ENCODE measurements around the gene TADA2B. TPM values are rescaled to one million over a fixed set of nuclear protein-coding genes. Genes with fewer than 3 reads are reported as not detected.

The TADA2B gene
- total RNA-seq, 1 donor from 2014 or later, result 8.0 TPM

DNA sequence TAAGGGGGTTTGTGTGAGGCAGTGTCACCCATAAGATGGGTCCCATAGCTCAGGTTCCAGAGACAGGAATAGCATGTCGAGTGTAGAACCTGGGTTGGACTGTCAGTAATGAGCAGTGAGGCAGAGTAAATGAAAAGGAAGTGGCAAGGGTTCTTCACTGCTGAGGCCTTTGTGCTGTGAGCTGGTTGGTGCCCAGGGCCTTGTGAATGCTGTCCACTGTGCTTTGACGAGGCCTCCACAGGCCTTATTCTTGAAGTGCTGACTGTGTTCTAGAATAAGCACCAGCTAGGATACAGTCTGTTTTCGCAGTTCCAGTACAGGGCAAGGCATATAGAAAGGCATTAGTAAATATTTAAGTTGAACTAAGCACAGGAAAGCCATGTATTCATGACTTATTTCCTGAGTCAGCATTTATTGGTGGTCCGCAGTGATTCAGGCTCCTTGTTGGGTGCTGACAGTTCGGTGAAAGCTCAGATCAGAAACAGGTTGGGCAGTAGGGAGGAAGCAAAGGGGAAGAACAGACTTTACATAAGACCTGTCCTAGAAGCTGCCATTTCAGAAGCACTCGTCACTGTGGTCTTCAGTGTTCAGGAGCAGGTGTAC lies 25.6 kb upstream of the TADA2B start:
- DNase-seq (ENCODE audit: low read depth in 2 of 2), result no peak

DNA sequence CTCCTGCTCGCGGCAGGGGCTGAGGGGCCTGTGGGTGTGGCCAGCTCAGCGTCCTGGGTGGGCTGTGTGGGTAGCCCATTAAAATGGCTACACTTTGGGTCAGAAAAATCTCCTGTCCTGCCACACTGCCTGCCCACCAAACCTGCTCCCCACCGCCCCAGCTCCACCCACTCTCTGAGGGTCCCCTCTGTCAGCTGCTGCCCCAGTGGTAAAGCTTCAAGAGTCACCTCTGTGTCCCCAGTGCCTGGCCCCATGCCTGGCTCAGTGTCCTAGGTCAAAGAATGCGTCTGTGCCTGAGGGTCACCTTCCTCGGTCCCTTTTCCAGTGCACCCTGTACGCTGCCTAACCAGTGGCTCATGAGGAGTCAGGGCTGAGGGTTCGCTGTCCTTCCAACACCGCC lies 24.9 kb upstream of the TADA2B start:
- DNase-seq (ENCODE audit: low read depth in 2 of 2), result no peak

DNA sequence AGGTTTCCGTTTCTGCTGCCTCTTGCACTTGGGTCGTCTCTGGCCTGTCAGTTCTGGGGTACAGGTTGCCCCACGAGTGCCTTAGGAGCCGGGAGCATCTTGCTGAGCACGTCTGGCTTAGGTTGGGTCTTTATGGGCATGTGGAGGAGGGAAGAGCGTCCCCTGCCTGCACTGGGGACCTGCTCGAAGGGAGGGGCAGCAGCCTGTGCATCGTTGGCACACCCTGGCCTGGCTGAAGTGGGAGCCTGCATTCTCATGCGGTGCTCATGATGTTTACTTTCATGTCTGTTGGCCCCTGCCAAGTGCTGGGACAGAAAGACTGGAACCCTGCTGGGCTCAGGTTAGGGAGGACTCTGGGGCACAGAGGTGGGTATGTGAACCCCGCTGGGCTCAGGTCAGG lies 23.8 kb upstream of the TADA2B start:
- no peak for DNase-seq (ENCODE audit: low read depth in 2 of 2)

DNA sequence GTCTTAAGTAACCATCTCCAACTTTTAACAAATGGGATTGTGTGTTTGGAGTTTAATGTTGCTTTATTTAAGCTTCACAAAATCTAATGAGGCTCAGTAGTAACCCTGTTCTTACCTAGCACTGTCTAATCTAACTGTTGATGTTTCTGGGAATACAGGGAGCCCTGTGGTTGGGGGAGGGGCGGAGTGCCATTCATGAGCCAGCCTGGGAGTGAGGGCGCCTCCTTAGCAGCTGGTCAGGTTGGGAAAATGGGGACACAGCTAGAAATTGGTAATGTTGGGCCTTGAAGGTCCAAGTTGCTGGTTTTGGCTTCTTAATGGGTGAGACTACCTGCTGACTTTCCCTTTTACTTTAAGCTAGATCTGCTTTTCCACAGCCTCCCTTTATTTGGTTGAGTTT lies 22.9 kb upstream of the TADA2B start:
- no peak for DNase-seq (ENCODE audit: low read depth in 2 of 2)

DNA sequence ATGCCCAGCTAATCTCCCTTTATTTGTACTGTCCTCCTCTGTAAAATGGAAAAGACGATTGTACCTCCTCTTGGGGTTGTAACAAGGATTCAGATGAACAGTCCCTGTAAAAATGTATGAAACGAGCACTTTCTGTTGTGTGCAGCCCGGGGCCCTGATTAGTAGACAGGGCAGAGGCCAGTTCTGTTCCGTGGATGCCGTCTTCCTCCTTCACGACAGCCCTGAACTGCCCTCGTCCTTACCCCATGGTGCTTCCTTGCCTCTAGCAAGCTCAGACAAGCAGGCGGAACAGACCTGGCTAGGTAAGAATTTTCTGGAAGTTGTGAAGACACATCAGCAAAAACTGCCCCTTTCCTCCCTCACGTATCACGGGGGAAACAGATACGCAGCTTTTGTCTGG lies 22.3 kb upstream of the TADA2B start:
- DNase-seq (ENCODE audit: low read depth in 2 of 2), result no peak

DNA sequence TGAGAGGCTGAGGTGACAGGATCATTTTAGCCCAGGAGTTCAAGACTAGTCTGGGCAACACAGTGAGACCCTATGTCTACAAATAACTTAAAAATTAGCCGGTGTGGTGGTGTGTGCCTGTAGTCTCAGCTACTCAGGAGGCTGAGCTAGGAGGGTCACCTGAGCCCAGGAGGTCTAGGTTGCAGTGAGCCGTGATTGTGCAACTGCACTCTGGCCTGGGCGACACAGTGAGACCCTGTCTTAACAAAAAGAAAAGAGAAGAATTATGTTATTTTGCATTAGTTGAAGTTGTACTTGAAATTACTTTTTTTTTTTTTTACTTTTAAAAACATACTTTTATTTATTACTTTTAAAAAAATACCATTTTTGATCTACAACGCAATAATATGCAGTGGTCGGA lies 21.8 kb upstream of the TADA2B start:
- no peak for DNase-seq (ENCODE audit: low read depth in 2 of 2)

DNA sequence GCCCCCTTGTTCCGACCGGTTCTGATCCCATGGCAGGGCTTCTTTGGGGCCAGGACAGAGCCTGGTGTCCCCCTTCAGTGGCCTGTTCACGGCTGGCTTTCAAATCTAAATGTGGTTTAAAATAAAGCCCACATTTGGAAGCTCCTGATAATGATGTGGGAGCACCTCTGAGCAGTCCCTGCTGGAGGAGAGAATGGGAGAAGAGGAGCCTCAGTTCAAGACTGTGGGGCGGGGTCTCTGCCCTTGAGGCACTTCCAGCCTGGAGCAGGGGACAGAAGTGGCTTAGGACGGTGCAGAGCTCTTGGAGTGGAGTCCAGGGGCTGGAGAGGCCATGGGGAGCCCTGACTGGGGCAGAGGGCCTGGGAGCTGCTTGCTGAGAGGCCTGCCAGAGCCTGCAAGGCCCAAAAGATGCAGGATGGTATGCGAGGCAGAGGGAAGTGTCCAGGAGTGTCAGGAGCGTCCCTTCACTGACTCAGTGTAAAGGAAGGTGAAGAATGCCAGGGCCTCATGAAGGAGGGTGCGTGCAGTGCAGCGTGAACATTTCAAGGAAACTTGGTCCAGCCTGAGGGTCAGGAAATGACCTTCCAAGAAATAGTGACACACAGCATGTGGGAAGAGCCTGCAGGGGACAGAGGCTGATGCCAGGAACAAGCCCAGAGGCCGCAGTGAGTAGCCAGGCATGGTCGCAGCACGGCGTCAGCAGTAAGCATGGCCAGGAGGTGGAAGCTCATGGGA lies 21.1 kb upstream of the TADA2B start:
- no peak for DNase-seq (ENCODE audit: low read depth in 2 of 2)

DNA sequence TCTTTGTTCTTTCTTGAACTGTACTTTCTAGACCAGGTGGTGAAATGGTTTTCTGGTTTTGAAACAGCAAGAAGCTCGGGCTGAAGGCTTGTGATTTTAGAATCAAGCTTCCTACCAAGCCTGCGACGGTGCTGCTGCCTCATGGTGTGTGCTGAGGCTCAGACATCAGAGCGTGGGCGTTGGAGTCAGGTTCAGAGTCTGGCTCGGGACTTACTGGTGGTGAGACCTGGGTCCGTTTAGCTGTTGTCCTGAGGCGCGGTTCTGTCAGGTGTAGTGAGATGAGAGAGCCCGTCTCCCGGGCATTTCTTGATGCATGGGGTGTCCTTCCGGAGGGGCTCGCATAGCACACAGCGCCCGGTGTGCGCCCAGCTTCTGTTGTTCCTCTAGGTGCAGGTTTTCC lies 19.7 kb upstream of the TADA2B start:
- DNase-seq (ENCODE audit: low read depth in 2 of 2), result no peak

DNA sequence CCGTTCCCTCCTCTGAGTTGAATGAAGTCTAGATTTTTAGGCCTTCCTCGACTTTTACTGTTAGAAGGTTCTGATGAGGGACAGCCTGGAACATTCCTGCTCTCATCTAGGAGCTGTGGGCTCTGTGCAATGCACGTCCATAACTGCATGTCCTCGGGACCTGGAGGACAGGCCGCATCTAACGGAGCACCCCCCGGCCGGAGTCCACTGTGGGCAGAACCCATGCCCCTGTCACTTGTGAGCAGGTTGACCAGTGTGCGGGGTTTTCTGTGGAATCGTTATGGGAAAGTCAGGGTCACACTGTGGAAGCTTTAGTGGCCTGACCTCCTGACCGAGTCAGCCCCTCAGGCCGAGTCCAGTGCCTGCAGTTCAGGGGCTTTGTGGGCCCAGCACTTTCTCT lies 19.3 kb upstream of the TADA2B start:
- no peak for DNase-seq (ENCODE audit: low read depth in 2 of 2)

DNA sequence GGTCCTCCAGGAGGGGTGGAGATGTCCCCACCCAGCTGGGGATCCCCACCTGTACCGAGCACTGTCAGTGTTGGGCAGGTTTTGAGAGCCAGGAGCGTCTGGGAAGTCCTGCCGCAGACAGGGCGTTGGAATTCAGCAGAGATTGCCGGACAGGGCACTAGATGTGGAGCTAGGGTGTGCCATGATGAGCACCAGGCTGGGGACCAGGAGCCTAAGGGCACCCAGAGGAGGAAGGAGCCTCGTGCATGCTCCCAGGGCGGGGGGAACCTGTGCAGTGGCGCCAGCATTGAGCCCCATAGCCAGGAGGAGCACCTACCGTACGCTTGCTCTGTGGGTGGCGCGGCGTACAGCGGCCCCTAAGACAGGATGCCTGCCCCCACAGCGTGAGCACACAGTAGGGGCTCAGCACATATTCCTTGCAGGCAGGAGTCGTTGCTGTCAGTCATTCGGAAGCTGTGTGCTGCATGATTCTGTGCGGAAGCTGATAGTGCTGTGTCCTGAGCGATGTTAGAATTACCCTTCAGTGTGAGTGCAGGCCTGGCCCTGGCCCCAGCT lies 18.8 kb upstream of the TADA2B start:
- DNase-seq (ENCODE audit: low read depth in 2 of 2), result no peak

DNA sequence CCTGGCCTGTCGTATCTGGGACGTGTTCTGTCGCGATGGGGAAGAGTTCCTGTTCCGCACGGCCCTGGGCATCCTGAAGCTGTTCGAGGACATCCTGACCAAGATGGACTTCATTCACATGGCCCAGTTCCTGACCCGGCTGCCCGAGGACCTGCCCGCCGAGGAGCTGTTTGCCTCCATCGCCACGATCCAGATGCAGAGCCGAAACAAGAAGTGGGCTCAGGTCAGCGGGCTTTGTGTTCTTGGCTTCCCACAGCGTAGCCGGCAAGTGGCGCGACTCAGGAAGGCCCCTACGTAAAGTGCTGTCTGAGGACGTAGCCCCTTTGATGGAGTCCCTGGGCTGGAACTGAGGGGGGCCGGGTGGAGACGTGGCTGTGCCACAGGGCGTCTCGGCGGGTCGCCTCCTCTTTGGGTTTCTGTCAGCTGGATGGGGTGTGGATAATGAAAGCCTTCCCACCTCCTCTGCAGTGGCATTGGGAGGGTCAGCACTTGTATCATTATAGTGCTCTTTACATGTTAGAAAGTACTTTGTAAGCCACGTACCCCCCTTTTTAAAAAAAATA lies 18.1 kb upstream of the TADA2B start:
- DNase-seq (ENCODE audit: low read depth in 2 of 2), result no peak

DNA sequence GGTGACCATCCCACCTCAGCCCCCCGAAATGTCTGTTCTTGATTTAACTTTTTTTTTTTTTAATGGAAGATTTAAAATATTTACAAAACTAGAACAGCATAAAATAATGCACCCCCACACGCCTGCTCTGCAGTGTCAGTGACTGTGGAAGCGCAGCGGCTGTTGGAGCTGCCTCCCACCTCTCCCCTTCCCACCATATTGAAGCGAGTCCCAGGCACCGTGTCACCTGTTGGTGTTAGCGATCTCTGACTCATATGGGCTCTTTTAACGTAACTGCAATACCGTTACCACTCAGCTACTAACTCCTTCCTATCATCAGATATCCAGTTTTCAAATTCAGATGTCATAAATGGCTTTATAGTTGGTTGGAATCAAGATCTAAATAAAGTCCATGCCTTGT lies 17.1 kb upstream of the TADA2B start:
- no peak for DNase-seq (ENCODE audit: low read depth in 2 of 2)

DNA sequence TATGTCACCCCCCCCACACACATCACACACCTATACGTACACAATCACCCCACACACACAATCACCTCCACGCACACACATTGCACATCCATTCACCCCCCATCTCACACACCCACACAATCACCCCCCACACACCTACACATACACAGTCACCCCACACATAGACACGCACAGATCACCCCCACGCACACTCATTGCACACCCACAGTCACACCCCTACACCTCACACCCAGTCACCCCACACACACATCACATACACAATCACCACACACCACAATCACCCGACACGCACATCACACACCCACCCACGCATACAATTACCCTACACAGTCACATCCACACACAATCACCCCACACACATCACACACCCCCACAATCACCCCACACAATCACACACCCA lies 15.9 kb upstream of the TADA2B start:
- DNase-seq (ENCODE audit: low read depth in 2 of 2), result no peak

DNA sequence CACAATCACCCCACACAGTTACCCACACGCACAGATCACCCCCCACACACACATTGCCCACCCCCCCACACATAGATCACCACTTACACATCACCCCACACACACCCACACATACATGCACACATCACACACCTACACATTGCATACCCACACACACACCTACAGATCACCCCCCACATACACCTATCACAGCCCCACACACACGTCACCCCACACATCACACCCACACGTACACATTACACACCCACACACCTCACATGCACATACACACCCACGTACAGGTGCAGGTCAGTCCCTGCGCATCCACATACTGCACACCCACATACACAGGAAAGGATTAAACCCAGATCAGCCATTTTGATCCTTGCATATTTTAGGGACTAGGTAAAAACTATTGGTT lies 15.3 kb upstream of the TADA2B start:
- no peak for DNase-seq (ENCODE audit: low read depth in 2 of 2)

DNA sequence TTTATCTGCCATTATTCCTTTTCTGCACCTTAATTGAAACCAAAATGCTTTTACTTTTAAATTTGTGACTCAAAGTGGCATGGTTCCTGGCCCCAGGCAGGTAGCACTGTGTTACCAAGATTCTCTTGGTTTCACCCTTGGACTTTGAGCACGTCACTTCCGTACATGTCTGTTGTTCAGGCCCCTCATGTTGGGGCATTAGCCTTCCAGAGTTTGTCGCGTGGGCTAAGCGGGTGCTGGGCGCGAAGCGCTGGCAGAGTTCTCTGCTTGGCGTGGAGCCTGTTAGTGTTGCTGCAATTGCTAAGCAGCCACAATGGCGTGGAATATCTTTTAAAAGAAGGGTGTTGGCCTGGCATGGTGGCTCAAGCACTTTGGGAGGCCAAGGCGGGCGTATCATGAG lies 14.0 kb upstream of the TADA2B start:
- DNase-seq (ENCODE audit: low read depth in 2 of 2), result no peak

DNA sequence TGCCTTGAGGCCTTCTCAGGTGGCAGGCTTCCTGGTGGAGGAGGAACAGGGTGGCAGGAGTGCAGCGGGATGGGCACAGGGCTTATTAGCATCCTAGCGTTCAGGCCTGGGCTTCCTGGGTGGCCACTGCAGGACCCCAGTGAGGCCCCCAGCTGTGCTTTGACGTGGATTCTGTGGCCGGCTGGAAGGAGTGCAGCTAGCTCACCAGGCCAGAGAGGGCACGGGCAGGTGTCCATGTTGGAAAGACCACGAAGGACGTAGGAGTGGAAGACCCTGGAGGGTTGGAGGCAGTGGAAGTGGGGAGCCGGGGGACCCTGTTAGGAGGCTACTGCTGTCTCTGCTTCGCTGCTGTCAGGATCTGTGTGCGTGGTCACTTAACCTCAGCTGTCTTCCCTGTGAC lies 13.3 kb upstream of the TADA2B start:
- no peak for DNase-seq (ENCODE audit: low read depth in 2 of 2)

DNA sequence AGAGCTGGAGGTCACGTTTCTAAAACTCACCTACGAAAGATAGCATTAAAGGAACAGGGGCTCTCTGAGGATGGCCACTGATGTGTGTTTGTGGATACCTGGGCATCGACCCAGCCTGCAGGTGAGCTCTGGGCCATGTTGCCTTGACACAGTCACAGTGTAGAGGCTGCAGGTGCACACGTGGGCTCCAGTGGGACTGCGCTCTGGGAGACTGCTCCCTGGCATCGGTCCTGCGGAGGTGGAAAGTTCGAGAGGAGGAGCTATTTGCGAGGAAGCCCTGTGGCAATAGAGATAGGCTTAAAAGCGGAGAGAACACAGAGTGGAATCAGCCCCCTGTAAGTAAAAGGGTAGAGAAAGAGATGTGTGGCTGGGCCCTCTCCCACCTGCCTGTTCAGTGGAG lies 12.3 kb upstream of the TADA2B start:
- DNase-seq (ENCODE audit: low read depth in 2 of 2), result no peak

DNA sequence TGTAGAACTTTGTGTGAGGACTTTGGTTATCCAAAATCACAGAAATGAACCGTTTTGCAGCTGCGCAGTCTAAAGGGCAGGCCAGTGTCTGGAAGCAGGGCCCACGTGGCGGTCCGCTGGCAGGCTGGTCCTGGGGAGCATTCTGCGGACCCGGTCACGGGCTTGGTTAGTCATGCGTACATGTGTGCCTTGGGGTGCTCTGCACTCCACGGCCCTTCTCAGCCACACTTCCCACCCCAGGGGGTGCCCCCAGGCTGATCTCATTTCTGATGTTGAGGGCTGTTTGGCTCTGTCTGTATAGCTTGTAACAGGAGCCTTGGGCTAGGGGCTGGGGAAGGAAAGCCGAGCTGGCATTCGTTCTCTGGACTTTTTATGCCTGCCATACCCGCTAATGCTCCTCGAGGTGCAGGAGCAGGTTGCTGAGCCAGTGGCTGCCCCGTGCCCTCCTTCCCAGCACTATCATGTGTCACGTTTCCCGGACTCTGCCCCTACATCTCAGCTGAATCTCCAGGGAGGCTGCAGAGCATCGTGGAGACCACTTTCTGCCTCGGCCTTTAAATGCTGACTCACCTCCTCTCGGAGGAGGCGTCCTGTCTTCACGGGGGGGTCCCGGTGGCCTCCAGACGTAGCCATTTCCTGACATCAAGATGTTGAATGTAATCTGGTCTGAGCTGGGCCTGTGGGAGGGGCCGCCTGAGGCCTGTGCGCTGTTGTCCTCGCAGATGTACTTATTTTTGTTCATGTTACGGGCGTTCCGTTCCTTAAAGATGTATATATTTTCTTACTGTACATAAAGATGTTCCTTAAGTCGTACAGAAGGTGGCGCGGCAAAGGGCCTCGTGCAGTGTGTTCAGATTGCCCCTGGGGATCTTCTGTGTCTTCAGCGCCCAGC lies 11.4 kb upstream of the TADA2B start:
- no peak for DNase-seq (ENCODE audit: low read depth in 2 of 2)

DNA sequence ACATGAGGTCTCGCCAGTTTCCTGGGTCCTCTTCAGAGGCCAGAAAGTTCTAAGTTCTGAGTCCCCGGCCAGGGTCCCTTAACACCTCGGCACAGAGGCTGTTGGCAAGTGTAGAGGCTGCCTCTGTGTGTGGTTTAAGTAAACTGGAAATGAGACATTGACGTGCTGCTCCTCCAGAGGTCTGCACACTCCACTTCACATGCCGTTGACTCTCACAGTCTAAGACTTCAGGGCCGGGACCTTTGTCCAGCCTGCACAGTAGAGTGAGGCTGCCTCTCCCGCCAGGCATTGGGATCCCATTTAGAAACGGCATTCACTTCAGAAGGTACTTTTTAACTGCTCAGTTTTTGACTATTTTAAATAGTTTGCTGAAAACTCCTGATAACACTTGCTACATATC lies 10.6 kb upstream of the TADA2B start:
- DNase-seq (ENCODE audit: low read depth in 2 of 2), result no peak

DNA sequence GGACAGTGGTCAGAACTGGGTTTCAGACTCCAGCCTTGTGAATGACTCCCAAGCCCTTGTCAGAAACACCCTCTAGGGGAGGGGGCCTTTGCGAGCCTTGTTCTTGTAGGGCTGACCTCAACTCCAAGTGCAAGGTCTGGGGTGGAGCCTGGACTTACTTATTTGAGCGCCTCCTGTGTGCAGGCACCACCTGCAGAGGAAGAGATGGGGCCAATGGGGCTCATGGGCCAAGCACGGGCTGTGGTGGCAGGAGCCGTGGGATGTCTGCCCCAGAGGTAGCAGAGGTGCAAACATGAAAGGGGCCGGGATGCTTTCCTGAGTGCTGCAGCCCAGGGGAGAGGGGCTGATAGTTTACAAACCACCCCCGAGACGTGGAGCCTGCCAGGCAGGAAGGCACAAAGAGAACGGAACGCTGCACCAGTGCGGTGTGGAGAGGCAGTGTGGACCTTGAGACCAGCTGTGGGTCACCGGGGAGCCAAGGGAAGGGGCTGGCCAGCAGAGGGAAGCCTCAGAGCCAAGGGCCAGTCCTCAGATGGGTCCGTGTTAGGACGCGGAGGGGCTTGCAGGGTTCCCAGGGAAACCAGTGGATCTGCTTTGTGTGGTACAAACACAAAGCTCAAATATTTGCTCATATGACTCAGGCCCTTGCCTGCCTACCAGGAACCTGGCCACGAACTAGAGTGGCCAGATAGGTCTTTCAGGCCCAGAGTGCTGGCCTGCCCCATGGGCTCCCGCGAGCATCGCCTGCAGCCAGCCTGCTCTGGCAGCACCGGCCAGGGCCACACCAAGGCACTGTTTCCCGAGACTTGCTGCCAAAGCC lies 8.7 kb upstream of the TADA2B start:
- no peak for DNase-seq (ENCODE audit: low read depth in 2 of 2)

DNA sequence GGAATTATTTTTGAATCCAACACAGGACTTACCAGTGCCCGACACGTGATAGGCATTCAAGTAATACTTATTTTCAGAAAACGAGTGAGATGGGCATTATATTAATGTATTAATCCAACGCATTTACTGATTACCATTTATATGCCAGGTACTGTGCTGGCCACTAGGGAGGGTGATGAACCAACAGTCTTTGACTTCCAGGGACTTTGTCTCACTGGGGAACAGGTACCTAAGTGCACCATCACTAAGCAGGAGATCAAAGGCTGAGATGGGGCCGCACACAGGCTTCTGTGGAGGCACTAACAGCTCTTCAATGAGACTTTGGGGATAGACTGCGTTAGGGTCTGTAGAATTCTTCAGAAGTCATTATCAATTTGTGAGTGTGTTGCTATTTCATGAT lies 5.7 kb upstream of the TADA2B start:
- peak in 1 of 2 donors; percentile 13 for DNase-seq (ENCODE audit: low read depth in 2 of 2)

Data from dermis microvascular lymphatic vessel endothelial cell (primary cell).